ENCODE data around the gene HS3ST3B1.

Gene HS3ST3B1

DNA sequence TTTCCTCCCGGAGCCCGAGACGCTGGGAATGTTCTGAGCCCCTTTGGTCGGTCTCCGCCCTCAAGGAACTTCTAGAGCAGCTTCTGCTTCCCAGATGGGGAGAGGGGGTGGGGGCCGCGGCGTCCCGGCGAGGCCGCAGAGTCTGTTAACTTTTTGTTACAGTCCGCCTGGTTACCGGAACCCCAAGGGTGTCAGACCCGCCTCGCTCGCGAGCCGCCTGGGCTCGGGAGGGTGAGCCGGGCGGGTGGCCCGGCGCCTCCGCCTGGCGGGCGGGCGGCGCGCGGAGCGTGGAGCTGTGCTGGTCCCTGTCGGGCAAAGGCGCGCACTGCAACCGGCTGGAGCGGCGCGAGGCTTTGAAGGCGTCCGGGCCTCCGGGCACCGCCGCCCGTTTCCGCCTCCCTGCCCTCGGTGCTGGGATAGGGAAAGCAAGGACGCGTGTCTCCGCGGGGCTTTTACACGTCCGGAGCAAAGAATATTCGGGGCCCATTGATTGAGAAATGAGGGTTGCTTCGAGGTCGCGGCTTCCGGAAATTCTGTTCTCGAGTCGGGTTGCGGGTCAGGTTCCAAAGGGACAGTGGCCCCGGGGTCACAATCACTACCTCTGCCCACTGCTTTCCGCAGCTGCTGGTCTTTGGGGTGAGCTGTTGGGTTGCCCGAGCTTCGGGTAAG is 1.7 kb downstream of the HS3ST3B1 start:
- in situ Hi-C loops (cut with MboI; ENCODE audit: low sequenced_read_pairs): loop anchor here (25.0 kb wide), 1 partner anchor 715 kb away; no protein-coding TSS in a partner anchor

DNA sequence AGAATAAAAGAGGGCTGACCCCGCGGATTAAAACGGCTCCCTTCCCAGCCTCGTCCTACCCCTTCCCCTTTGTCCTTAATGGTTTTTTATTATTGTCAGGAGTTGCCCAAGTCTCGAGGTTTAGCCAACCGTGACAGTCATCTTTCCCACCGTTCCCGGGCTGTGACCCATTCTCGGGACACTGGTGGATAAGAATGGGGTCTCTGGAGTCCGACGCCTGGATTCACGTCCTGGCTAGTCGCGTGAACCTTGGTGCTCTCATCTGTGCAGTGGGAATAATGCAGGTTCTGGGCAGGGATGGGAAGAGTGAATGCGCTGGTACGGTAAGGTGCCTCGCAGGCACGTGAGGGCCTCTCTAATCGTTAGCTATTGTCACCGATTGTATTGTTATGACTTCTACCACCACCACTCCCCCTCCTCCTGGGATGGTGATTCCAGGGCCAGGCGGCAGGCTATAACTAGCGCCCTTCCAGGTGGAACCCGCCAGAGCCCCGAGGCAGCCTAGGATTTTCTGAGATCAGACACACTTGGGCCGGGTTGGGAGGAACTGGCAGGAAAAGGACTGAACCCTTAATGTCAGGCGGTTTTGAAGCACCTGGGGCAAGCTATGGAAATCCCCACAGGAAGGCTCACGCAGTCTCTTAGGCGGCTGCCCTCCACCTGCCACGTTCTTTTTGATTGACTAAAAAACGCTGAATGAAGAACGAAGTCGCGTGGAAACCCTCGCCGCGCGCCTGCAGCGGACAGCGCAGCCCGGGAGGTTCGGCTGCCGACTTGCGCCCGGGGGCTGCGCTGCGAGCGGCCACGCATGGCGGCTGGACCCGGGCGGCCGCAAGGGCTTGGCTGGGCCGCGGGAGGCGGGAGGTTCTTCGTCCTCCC is 2.7 kb downstream of the HS3ST3B1 start:
- in situ Hi-C loops (cut with MboI; ENCODE audit: low sequenced_read_pairs): loop anchor here (25.0 kb wide), 1 partner anchor 716 kb away; no protein-coding TSS in a partner anchor

DNA sequence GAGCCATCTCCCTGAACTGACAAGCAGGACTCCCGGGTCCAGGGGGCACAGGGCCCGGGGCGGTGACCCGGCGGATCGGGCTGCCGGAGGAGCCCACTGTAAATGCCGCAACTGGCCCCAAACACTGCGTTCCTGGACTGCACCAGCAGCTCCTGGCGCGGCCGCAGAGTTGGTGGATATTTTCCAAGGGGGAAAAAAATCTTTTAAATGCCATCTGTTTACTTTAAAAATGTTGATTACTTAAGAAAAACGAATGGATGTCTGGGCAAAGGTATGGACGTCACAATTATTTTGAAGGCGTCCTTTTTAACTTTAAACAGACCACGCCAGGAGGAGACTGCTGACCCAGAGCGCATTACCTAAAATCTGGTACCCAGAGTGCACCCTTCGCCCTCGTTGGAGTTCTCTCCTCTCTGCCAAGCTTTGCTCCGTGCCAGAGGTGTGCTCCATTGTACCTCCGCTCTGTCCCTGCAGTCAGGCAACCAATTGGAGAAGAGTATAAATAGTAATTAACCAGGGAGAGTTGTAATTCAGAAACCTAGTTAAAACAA is 3.4 kb downstream of the HS3ST3B1 start:
- in situ Hi-C loops (cut with MboI; ENCODE audit: low sequenced_read_pairs): loop anchor here (25.0 kb wide), 1 partner anchor 717 kb away; no protein-coding TSS in a partner anchor

DNA sequence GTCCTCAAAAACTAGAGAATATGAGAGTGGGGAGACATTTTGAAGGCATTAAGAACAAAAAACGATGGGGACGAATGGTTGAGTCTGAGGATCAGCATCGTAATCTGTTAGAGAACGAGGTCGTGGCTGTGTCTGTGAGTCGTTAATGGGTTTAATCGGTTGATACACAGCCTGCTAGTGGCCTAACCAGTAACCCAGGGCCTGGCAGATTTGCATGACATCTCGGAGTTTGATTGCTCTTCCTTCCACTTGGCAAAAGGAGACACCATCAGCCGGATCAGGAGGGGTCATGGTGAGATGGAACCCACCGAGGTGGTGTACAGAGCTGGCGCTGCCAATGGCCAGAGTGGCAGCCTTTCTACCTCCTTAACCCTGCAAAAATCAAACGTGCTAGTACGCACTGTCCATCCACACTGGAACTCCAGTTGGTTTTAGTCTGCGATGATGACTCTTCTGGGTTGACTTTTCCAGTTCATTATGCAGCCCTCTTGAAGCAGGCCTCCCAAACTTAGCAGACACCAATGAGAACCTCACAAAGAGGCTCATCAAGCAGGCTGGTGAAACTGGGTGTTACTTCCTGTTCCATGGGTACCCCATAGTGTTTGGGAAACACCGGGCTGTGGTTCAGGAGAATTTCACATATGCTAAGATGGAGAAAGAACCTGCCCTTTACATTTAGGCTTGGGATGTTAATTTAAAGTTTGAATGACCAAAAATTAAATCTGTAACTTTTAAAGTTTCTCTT is 4.1 kb downstream of the HS3ST3B1 start:
- in situ Hi-C loops (cut with MboI; ENCODE audit: low sequenced_read_pairs): loop anchor here (25.0 kb wide), 1 partner anchor 718 kb away; no protein-coding TSS in a partner anchor

DNA sequence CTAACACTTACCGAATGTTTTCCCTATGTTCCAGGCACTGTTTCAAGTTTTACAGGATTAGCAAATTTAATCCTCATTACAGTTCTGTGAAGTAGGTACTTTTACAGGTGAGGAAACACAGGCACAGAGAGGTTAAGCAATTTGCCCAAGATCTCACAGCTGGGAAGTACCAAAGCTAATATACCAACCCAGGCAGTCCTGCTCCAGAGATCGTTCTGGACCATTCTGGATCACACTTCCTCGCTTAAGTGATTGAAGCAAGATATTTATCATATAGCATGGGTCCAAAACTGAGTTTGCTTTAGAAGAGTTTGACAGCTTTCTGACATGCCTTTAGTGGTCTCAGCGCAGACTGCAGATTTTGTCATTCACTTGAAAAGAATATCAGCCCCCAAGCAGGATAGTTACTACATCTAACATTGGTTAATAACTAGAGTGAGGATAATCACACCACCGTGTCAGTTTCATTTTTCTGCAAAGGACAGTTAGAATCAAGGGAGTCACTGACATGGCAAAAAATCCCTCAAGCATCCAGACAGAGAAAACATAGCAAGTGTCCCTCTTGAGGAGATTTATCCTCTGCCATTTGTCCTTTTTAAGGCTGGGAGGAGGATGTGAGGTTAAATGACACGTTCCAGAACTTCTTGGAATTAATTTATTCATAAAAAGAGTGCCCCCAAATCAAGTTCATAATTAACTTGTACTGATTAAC is 5.1 kb downstream of the HS3ST3B1 start:
- in situ Hi-C loops (cut with MboI; ENCODE audit: low sequenced_read_pairs): loop anchor here (25.0 kb wide), 1 partner anchor 719 kb away; no protein-coding TSS in a partner anchor

DNA sequence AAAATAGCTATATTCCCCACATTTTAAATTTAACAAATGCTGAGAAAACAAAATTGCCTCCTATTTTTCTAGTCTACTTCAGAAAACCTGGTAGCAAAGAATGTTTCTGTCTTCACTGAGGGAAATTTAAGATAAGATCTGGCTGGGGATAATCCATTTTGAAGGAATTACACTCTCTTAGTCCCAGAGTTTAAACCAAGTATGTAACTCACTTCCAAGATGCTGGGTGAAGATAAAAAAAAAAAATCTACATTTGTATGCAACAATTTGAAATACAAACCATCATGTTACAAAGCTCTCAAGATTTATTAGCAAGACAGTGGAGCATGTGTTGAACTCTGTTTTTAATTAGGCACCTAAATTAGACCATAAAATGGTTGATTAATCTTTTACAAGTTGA is 5.7 kb downstream of the HS3ST3B1 start:
- in situ Hi-C loops (cut with MboI; ENCODE audit: low sequenced_read_pairs): loop anchor here (25.0 kb wide), 1 partner anchor 719 kb away; no protein-coding TSS in a partner anchor

DNA sequence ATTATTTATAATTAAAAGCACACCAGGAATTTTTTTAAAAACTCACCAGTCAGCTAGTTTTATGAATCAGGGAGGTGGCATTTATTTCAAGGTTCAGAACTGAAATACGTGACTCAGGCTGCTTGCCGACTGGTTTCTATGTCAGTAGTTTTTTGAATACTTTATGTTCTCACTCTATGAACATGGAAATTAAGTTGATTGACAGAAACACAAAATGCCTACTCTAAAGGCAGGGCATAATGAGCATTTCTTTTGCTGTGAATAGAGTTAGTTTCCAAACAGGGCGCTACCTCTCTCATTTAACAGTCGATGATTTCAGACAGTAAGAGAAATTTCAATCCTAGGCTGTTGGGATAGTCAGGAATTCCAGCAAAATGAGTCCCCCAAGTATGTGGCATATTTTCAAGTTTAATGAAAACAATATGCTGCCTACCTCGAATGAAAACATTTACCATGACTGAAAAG is 6.7 kb downstream of the HS3ST3B1 start:
- in situ Hi-C loops (cut with MboI; ENCODE audit: low sequenced_read_pairs): loop anchor here (25.0 kb wide), 1 partner anchor 720 kb away; no protein-coding TSS in a partner anchor

DNA sequence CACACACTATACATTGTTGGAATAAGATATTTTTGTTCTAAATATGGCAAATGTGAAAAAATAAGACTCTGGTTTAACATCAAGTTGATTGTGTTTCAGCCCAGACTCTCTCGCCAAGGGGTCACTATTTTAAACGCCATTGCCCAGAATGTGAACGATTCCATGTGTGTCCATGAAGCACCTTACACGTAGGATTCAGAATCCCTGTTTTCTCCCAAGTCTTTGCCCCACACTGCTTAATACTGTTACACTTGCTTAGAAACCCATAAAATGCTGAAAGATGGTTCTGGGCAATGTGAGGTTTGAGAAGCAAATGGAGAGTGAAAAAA is 7.7 kb downstream of the HS3ST3B1 start:
- in situ Hi-C loops (cut with MboI; ENCODE audit: low sequenced_read_pairs): loop anchor here (25.0 kb wide), 1 partner anchor 721 kb away; no protein-coding TSS in a partner anchor

DNA sequence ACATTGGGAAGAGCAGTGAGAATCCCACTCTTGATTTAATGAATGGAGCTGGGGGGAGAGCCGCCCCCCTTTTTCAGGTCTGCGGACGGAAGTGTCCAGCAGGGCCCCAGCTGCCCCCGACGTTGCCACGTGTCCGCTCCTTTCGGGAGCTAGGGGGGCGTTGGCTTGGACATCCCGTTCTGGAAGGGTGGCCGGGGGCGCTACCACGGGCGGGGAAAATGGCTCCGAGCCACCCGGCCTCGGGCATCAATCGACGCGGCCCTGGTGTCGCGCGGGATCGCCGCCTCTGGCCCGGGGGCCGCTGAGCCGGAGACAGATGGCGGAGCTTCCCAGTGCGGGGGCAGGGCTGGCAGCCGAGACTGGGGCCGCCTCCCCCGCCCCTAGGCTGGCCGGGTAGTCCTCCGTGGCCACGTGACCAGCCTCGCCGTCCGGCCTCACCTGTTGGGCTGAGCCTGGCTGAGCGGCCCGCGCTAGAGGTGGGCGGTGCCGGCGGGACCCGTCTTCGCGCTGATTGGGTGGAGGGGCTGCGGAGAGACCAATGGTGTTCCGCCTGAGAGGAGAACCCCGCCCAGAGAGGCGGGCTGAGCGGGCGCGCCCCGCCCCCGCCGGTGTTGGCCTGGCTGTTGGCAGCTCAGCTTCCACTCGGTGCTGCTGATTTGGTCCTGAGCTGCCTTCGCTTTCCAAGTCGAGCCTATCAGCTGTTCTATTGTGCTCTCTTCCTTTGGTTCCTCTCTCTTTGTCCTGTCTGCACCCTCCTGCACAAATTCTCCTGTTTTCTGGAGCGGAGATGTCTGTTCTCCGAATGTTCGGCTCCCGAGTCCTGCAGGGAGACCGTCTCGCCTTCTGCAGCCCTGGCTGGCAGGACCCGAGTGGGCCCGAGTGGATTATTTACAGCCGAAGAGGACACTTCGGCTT is 8.3 kb downstream of the HS3ST3B1 start:
- in situ Hi-C loops (cut with MboI; ENCODE audit: low sequenced_read_pairs): loop anchor here (25.0 kb wide), 1 partner anchor 722 kb away; no protein-coding TSS in a partner anchor

DNA sequence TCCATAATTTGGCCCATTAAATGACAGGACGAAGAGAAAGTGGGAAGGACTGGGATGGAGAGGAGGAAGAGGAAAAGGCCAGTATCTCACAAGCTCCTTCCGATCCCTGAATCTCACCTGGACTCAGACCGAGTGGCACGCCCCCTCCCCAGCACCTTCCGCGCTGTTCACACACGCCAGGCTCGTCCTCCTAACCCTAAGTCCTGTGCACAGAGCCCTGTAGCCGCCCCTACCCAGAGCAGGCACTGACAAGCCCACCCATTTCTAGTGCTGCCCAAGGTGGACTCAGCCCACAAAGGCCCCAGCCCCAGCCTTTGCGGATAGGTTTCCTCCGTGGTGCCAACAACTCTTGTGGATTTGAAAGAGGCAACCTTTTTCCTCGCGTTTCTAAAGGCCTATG is 9.2 kb downstream of the HS3ST3B1 start:
- in situ Hi-C loops (cut with MboI; ENCODE audit: low sequenced_read_pairs): loop anchor here (25.0 kb wide), 1 partner anchor 723 kb away; no protein-coding TSS in a partner anchor

DNA sequence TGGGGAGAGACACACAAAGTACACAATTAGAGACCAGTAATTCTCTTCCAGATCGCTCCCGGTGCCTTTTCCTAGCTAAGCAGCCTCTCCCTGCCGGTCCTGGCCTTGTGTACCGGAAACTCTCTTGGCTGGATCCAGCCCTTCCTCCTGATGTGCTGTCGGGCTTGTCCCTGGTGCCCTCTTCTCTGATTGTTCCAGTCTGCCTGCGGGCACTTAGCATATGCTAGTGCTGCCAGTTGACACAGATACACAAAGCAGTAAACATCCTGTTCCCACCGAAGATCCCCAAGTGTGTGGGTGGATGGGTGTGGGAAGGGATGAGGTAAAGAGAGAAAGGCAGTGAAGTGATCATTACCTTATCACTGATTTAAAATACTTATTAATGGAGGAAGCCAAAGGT is 9.7 kb downstream of the HS3ST3B1 start:
- in situ Hi-C loops (cut with MboI; ENCODE audit: low sequenced_read_pairs): loop anchor here (25.0 kb wide), 1 partner anchor 723 kb away; no protein-coding TSS in a partner anchor

DNA sequence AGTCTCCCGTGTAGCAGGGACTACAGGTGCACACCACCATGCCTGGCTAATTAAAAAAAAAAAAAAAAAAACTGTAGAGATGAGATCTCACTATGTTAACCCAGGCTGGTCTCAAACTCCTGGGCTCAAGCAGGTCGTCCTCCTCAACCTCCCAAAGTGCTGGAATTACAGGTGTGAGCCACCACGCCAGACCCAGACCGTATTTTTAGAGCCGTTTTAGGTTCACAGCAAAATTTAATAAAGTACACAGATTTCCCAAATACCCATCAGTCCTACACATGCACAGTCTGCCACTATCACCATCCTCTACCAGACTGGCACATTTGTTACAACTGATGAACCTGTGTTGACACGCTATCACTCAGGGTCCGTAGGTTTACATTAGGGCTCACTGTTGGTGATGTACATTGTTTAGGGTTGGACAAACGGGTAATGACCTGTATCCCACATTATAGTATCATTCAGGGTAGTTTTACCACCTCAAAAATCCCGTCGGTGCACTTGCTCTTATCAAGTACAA is 10.4 kb downstream of the HS3ST3B1 start:
- in situ Hi-C loops (cut with MboI; ENCODE audit: low sequenced_read_pairs): loop anchor here (25.0 kb wide), 1 partner anchor 724 kb away; no protein-coding TSS in a partner anchor

DNA sequence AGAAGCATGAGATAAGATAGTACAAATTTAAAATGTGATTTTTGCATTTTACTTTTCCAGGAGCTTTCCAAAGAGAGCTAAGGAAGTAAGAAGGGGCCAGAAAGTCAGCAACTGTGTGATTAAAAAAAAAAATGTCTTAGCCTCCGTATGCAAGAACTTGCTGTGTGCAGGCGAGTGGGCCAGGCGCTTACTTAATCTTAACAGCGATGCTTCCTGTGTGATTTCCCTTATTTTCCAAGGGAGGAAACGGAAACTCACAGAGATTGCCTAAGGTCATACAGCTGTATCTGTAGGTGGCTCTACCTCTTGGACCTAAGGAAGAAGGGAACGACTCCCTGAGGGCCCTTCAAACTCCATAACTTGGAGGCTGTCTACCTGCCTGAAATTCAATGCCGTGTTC is 11.1 kb downstream of the HS3ST3B1 start:
- in situ Hi-C loops (cut with MboI; ENCODE audit: low sequenced_read_pairs): loop anchor here (25.0 kb wide), 1 partner anchor 725 kb away; no protein-coding TSS in a partner anchor

DNA sequence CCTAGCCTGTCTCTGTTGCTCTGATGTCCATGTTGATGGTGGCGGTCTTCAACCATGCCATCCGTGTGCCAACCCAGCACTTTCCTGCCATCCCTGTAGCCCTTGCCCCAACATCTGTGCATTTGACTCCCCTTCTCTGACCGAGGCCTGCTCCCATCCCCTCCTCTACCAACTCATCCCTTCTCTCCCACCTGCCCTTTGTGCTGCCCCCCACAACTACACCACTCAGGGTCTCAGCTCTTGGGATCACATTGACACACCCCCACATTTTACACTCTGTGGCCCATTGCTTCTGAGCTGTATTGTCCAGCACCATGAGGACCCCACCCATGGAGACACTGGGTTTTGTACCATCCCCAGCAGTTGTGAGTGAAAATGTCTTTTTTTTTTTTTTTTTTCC is 11.6 kb downstream of the HS3ST3B1 start:
- in situ Hi-C loops (cut with MboI; ENCODE audit: low sequenced_read_pairs): loop anchor here (25.0 kb wide), 1 partner anchor 725 kb away; no protein-coding TSS in a partner anchor

DNA sequence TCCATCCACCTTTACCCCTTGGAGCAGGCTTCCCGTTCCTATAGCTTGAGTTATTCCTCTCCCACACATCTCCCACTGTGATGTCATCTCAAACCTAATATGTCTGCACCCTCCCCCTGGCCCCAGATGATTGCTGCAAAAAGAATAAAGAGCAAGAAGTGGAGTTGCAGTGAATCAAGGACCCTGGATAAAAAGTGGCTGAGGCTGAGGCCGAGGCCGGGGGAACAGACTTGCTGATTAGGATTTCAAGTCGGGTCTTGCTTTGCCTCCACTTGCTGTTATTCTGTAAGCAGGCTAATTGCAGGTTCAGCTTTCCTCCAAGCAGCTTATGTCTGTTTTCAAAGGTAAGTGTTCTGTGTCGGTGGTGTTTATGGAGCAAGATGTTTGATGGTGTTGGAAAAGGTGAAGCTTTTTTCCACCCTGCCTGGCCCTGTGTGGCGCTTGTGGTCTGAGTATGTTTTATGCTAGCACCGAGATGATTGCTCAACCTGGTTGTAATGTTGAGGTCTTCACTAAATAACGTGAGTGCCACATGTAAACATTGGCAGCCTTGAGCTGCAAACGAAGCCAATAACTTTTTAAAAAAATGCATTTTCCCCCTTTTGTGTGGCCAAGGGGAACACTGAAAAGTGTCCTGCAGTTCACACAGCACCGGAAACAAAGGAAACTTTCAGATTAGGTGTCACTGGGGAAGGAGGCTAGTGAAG is 15.4 kb downstream of the HS3ST3B1 start:
- in situ Hi-C loops (cut with MboI; ENCODE audit: low sequenced_read_pairs): loop anchor here (25.0 kb wide), 1 partner anchor 729 kb away; no protein-coding TSS in a partner anchor

DNA sequence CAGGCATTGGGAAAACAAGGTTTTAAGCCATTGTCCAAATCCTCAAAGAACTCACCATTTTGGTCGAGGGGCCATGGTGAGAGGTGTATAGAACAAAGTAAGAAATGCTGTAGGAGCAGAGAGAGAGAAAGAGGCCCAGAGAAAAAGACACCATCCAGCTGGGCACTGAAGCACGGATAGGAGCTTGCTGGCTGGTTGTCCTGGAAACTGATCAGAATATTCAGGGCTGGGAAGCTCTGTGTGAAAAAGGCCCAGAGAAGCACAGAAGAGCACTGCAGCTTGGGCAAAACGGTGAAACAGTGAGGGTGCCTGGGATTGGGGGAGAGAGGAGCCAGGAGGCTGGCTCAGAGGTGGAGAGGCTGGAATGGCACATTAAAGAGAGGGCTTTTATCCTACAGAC is 16.5 kb downstream of the HS3ST3B1 start:
- in situ Hi-C loops (cut with MboI; ENCODE audit: low sequenced_read_pairs): loop anchor here (25.0 kb wide), 1 partner anchor 730 kb away; no protein-coding TSS in a partner anchor

DNA sequence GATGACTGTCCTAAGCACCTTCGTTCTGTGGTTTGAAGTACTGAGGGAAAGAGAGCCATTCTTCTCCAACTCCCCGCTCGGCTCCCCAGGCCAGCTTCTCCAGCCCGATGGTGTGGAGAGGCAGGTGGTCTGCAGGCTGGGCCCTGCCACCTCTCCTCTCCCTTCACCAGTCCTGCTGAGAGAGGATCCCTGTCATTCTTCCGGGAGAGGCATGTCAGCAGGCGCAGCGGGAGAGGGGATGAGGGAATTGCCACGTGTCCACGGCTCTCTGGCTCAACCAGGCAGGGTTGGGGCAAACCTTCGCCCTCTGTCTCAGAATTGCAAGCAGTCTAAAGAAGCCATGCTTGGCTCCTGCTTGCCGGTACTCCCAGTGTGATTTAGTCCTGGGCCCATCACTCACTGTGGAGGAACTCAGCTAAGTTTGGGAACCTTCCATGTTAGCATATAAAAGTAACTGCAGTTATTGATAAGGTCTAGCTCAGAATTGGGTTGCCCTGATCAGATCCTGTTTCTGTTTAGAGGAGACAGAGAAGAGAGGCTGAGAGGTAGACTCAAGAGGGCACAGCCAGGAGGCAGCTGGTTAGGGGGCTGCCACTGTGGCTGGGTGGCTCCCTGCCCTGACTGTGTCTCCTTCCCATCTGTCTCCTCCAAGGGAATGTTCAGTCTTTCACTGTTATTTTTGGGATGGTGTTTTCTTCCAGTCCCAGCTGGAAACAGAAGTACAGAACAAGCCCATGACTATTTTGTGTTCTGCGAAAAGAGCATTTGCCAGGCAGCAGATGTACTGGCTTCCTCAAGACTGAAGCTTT is 17.4 kb downstream of the HS3ST3B1 start:
- in situ Hi-C loops (cut with MboI; ENCODE audit: low sequenced_read_pairs): loop anchor here (25.0 kb wide), 1 partner anchor 731 kb away; no protein-coding TSS in a partner anchor
